ENCODE measurements around the gene DGKQ. TPM values are rescaled to one million over a fixed set of nuclear protein-coding genes. Genes with fewer than 3 reads are reported as not detected.
"Not testable (repeated sequence)": the region's sequence is repeated elsewhere in the genome, so short reads cannot be mapped to it uniquely, and the experiment has no call there.

Gene DGKQ
- total RNA-seq, 4 donors from 2014 or later = 1.2 to 12.7 (median 10.1) TPM

- Histone ChIP-seq H3K4me1 (no peaks in the 10 kb centered on the region), H3K4me3 (no peak overlapping the region), H3K27me3 (no peaks in the 10 kb centered on the region), H3K9me3 (no peaks in the 10 kb centered on the region), H3K36me3 (no peaks in the 10 kb centered on the region), H3K27ac (no peak overlapping the region)
- TF ChIP-seq POLR2A (IDR thresholded peaks at IDR 0.05) = no peak
- TF ChIP-seq, protein P1, sequence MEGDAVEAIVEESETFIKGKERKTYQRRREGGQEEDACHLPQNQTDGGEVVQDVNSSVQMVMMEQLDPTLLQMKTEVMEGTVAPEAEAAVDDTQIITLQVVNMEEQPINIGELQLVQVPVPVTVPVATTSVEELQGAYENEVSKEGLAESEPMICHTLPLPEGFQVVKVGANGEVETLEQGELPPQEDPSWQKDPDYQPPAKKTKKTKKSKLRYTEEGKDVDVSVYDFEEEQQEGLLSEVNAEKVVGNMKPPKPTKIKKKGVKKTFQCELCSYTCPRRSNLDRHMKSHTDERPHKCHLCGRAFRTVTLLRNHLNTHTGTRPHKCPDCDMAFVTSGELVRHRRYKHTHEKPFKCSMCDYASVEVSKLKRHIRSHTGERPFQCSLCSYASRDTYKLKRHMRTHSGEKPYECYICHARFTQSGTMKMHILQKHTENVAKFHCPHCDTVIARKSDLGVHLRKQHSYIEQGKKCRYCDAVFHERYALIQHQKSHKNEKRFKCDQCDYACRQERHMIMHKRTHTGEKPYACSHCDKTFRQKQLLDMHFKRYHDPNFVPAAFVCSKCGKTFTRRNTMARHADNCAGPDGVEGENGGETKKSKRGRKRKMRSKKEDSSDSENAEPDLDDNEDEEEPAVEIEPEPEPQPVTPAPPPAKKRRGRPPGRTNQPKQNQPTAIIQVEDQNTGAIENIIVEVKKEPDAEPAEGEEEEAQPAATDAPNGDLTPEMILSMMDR (IDR thresholded peaks at IDR 0.05) = no peak
- DNase-seq = no peak
- intact Hi-C loops (cut with DNase I; ENCODE audit: low total_unique reads) = no loop called here
Measured at GRCh38 chr4:946517-947471, 26.6 kb downstream of the DGKQ start.

DNA sequence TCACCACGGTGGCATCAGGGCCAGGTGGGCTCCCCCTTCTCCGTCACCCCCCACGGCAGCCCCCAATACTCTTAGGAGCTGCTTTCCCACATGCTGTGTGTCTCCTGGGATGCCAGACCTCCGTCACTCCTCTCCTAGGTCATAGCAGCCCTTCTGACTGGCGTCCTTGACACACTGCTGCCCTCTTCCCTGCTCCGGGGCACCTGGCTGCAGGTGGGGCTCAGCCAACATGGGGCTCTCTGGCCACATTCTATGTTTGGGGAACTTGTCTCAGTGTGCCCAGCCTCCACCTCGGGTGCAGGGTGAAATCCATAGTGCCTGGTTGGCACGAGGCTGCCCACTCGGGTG lies 27.3 kb downstream of the DGKQ start:
- no peak overlapping the region for H3K27ac ChIP-seq
- DNase-seq = no peak
- no peak for TF ChIP-seq POLR2A (IDR thresholded peaks at IDR 0.05)
- TF ChIP-seq, protein P1 (IDR thresholded peaks at IDR 0.05) = no peak
- no peaks in the 10 kb centered on the region for H3K9me3 ChIP-seq
- H3K27me3 ChIP-seq = no peaks in the 10 kb centered on the region
- H3K4me1 ChIP-seq = no peaks in the 10 kb centered on the region
- H3K36me3 ChIP-seq = no peaks in the 10 kb centered on the region
- H3K4me3 ChIP-seq = no peak overlapping the region
- intact Hi-C loops (cut with DNase I; ENCODE audit: low total_unique reads) = no loop called here

- no peak for DNase-seq
- Histone ChIP-seq H3K4me3 (no peak overlapping the region), H3K27ac (no peak overlapping the region), H3K4me1 (no peaks in the 10 kb centered on the region), H3K9me3 (no peaks in the 10 kb centered on the region), H3K27me3 (no peaks in the 10 kb centered on the region), H3K36me3 (no peaks in the 10 kb centered on the region)
- no peak for TF ChIP-seq POLR2A (IDR thresholded peaks at IDR 0.05)
- TF ChIP-seq, protein P1 (IDR thresholded peaks at IDR 0.05) = no peak
- intact Hi-C loops (cut with DNase I; ENCODE audit: low total_unique reads) = no loop called here
Measured at GRCh38 chr4:945274-946102, 27.9 kb downstream of the DGKQ start.

GRCh38 chr4:939508-939907 lies 33.9 kb downstream of the DGKQ start:
- H3K4me3 ChIP-seq; H3K27me3 ChIP-seq; H3K9me3 ChIP-seq; DNase-seq; H3K36me3 ChIP-seq; H3K4me1 ChIP-seq; intact Hi-C loops (cut with DNase I; ENCODE audit: low total_unique reads); H3K27ac ChIP-seq: not testable (repeated sequence)

DNA sequence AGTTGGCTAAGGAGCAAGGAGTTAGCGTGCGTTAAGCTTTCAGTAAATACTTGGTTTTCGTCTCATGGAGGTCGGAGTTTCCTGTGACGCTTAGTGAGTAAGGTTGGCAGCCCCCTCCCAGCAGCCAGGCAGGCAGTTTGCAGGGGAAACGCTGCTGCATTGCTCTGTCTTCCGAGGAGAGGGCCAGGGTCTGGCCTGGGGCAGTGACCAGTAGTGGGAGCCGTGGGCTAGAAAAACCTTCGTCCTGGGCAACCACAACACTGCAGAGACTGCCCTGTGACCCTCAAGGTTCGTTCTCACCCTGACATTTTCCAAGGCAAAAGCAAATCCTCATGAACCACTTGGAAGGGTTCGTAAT lies 40.7 kb downstream of the DGKQ start:
- H3K36me3 ChIP-seq = no peaks in the 10 kb centered on the region
- H3K9me3 ChIP-seq = no peaks in the 10 kb centered on the region
- H3K4me1 ChIP-seq = peaks cover 15% of the 10 kb centered on the region in 2 donors
- no peak for DNase-seq
- H3K27me3 ChIP-seq = no peaks in the 10 kb centered on the region
- H3K4me3 ChIP-seq = peak overlapping the region; percentile 79 to 100
- peak overlapping the region; percentile 73 to 89 for H3K27ac ChIP-seq
- intact Hi-C loops (cut with DNase I; ENCODE audit: low total_unique reads) = no loop called here
- no peak for TF ChIP-seq POLR2A (IDR thresholded peaks at IDR 0.05)
- TF ChIP-seq, protein P1 (IDR thresholded peaks at IDR 0.05) = no peak
